Activated CD8-positive, alpha-beta T cell treated with anti-CD3 and anti-CD28 coated beads, Interleukin-2, amount 10 ng/mL, durations not matched to agents 7 days and 5 days (primary cell): ENCODE measurements around the gene STARD5. TPM values are rescaled to one million over a fixed set of nuclear protein-coding genes. Genes with fewer than 3 reads are reported as not detected.
"Not testable (repeated sequence)": the region's sequence is repeated elsewhere in the genome, so short reads cannot be mapped to it uniquely, and the experiment has no call there.

Source experiments
- ATAC-seq: fragments of 150-1000 bp; cut with Tn5 transposase; one replicate; pipeline ENCODE4 v1.10.0; 2021; ENCODE audit warnings: moderate library complexity
- CTCF ChIA-PET: fragments of 350-600 bp; sonication (Branson Sonifier 250); formaldehyde crosslinking; loops from one replicate; lab custom pipeline; 2021; ENCODE audit warnings: antibody characterized with exemption; lab: Charles Lee
- POLR2A ChIA-PET: fragments of 350-600 bp; sonication (Branson Sonifier 250); formaldehyde crosslinking; loops from one replicate; lab custom pipeline; 2021; ENCODE audit warnings: antibody characterized with exemption; lab: Charles Lee
- DNase-seq: peaks from one replicate; pipeline ENCODE4 v3.0.0-alpha.2; 2020
- H3K27ac Mint-ChIP-seq: one replicate; pipeline ENCODE4 v1.8.0; 2021; ENCODE audit warnings: mild to moderate bottlenecking, mixed read lengths
- H3K27me3 Mint-ChIP-seq: one replicate; pipeline ENCODE4 v1.8.0; 2021; ENCODE audit warnings: low read depth, mixed read lengths
- H3K36me3 Mint-ChIP-seq: one replicate; pipeline ENCODE4 v1.8.0; 2021; ENCODE audit warnings: low read depth, mixed read lengths
- H3K4me1 Mint-ChIP-seq: one replicate; pipeline ENCODE4 v1.8.0; 2021; ENCODE audit warnings: low read depth, mixed read lengths
- H3K4me3 Mint-ChIP-seq: one replicate; pipeline ENCODE4 v1.8.0; 2021; ENCODE audit warnings: mild to moderate bottlenecking, mixed read lengths
- H3K9me3 Mint-ChIP-seq: one replicate; pipeline ENCODE4 v1.8.0; 2022; ENCODE audit warnings: mixed read lengths; ENCODE audit not compliant: insufficient read depth
- total RNA-seq, 2 experiments: library from RNA; stranded (reverse); gene quantifications; one replicate each; pipeline ENCODE4 v1.2.3, GENCODE V29; 2021

The STARD5 gene
- total RNA-seq, 2 experiments from 2014 or later: 4.9 to 5.3 TPM

DNA sequence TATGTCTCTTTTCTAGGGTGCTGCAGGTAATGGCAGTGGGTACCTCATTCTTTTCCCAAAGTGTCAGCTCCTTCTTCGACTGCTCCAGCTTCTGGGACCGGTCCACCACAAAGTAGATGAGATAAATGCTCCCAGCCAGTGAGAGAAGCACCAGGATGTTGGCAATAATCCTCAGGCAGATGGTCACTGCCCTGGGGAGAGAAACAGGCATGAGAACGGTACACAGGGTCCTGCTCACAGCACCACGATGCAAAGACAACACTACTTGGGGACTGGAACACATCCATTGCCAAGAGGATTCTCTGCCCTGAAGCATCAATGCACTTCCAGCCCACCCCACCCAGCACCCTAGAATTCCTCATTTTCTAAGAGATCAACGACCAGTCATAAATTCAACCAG is 27.7 kb upstream of the STARD5 start:
- no peaks in the 10 kb centered on the region for H3K9me3 Mint-ChIP-seq
- POLR2A ChIA-PET: no interaction called here
- no peak overlapping the region for H3K4me3 Mint-ChIP-seq
- no peaks in the 10 kb centered on the region for H3K27me3 Mint-ChIP-seq
- H3K4me1 Mint-ChIP-seq: no peaks in the 10 kb centered on the region
- H3K36me3 Mint-ChIP-seq: no peaks in the 10 kb centered on the region
- CTCF ChIA-PET: no interaction called here
- DNase-seq: no peak
- ATAC-seq: no peak
- H3K27ac Mint-ChIP-seq: no peak overlapping the region

DNA sequence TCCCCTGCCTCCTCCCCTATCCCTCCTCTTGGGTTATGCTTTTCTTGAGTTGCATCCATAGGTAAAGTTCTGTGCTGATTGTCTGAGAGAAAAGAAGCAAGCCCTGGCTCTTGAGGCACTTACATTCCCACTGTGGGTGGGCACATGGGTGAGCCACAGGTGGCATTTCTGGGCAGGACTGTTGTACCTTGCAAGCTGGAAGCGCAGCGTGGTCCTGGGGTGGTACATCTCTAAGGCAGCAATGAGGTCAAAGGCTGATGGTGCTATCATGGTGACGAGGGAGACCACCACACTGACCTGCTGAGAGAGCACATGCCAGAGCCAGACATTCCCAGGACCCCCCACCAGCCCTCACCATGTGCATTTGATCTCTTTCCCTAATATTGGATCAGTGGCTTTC is 25.3 kb upstream of the STARD5 start:
- Mint-ChIP-seq H3K27ac (no peak overlapping the region), H3K4me1 (no peaks in the 10 kb centered on the region), H3K27me3 (no peaks in the 10 kb centered on the region), H3K4me3 (no peak overlapping the region), H3K9me3 (no peaks in the 10 kb centered on the region), H3K36me3 (no peaks in the 10 kb centered on the region)
- POLR2A ChIA-PET: no interaction called here
- DNase-seq: no peak
- no peak for ATAC-seq
- CTCF ChIA-PET: no interaction called here

DNA sequence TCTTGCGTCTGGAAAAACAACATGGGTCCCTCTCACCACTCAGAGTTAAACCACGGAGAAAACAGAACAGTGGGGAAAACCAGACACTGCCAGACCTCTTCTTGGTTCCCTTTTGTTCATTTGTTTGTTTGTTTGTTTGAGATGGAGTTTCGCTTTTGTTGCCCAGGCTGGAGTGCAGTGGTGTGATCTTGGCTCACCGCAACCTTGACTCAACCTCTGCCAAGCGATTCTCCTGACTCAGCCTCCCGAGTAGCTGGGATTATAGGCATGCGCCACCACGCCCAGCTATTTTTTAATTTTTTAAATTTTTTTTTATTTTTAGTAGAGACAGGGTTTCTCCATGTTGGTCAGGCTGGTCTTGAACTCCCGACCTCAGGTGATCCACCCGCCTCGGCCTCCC is 24.8 kb upstream of the STARD5 start:
- ATAC-seq, POLR2A ChIA-PET, CTCF ChIA-PET: not testable (repeated sequence)

DNA sequence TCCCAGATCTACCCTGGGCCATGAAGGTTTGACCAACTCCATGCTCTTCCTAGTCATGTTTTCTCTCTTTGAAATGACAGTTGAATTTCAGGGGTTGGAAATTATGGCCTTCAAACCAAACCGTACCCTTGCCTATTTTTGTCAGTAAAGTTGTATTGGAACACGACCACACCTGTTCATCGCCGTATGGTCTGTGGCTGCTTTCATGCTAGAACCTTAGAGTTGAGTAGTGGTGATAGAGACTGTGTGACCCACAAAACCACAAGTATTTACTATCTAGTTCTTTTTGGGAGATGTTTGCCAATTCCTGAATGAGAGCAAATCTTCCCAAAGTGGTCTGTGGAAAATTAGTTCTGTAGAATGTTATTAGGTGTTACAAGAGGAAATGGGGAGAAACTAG is 24.0 kb upstream of the STARD5 start:
- Mint-ChIP-seq H3K27me3 (no peaks in the 10 kb centered on the region), H3K4me3 (no peak overlapping the region), H3K27ac (no peak overlapping the region), H3K9me3 (no peaks in the 10 kb centered on the region), H3K4me1 (no peaks in the 10 kb centered on the region), H3K36me3 (no peaks in the 10 kb centered on the region)
- no peak for ATAC-seq
- ChIA-PET CTCF (no interaction called here), POLR2A (no interaction called here)
- DNase-seq: no peak

More for the DNA sequence above, 24.8 kb upstream of the STARD5 start:
- H3K4me3 Mint-ChIP-seq, DNase-seq, H3K4me1 Mint-ChIP-seq, H3K27ac Mint-ChIP-seq, H3K36me3 Mint-ChIP-seq, H3K27me3 Mint-ChIP-seq, H3K9me3 Mint-ChIP-seq: not testable (repeated sequence)

DNA sequence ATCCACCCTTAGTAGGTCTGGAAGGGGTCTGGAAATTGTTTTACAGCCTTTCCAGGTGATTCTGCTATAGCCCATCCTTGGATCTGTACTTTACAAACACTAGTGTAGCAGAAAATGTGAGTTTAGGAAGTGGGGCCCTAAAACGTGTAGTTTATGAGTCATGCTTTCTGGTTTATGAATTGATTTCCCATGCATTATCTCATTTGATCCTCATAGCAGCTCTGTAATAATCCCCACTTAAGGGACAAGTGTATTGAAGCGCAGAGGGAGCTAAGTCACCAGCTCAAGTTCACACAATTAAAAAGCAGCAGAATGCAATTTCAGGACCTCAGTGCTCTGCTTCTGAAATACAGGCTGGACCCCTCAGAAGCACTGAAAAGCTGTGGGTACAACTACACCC is 22.7 kb upstream of the STARD5 start:
- Mint-ChIP-seq H3K27ac (no peak overlapping the region), H3K36me3 (no peaks in the 10 kb centered on the region), H3K27me3 (peaks cover 2% of the 10 kb centered on the region), H3K4me3 (no peak overlapping the region), H3K4me1 (no peaks in the 10 kb centered on the region), H3K9me3 (no peaks in the 10 kb centered on the region)
- ATAC-seq: no peak
- CTCF ChIA-PET: no interaction called here
- POLR2A ChIA-PET: interaction anchor here (0.6 kb wide), 1 partner anchor 1876 kb away, joined by 3 read pairs; no protein-coding TSS in a partner anchor
- DNase-seq: no peak

DNA sequence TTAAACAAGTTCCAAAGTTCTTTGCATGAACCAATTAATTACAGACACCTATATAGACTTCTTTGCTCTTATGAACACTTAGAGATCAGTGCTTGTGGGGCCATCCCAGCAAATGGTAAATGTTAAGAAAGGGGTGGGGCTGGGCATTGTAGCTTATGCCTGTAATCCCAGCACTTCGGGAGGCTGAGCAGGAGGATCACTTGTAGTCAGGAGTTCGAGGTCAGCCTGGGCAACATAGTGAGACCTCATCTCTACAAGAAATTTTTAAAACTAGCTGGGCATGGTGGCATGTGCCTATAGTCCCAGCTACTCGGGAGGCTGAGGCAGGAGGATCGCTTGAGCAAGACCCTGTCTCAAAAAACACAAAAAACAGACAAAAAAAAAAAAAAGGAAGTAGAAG is 19.4 kb upstream of the STARD5 start:
- H3K27me3 Mint-ChIP-seq: peaks cover 5% of the 10 kb centered on the region
- POLR2A ChIA-PET: no interaction called here
- no peak for ATAC-seq
- no peaks in the 10 kb centered on the region for H3K9me3 Mint-ChIP-seq
- peaks cover 4% of the 10 kb centered on the region for H3K4me1 Mint-ChIP-seq
- no peaks in the 10 kb centered on the region for H3K36me3 Mint-ChIP-seq
- no peak for DNase-seq
- CTCF ChIA-PET: no interaction called here
- no peak overlapping the region for H3K4me3 Mint-ChIP-seq
- H3K27ac Mint-ChIP-seq: no peak overlapping the region

DNA sequence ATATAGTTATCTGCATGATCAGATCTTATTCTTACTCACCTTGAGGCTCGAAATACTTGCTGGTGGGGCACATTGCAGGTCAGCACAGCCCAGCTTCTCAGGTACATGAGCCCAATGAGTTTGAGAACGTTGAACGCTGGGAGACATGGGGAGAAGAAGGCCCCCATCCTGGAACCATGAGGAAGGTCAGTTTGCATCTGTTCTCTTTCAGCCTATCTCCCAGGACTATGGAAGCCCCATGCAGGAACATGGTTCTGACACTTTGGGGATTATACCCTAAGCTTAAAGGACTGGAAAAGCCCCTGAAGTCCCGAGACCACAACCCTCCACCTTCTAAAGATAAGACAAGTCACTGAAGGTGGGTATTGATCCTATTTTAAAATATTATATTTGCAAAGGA is 17.4 kb upstream of the STARD5 start:
- ChIA-PET POLR2A (no interaction called here), CTCF (interaction anchor here (1.7 kb wide), 1 partner anchor 75 kb away, joined by 8 read pairs; no protein-coding TSS in a partner anchor)
- Mint-ChIP-seq H3K9me3 (no peaks in the 10 kb centered on the region), H3K27me3 (peaks cover 5% of the 10 kb centered on the region), H3K4me3 (no peak overlapping the region), H3K36me3 (no peaks in the 10 kb centered on the region), H3K4me1 (peaks cover 11% of the 10 kb centered on the region), H3K27ac (no peak overlapping the region)
- DNase-seq (peak; percentile 13), ATAC-seq (no peak)

DNA sequence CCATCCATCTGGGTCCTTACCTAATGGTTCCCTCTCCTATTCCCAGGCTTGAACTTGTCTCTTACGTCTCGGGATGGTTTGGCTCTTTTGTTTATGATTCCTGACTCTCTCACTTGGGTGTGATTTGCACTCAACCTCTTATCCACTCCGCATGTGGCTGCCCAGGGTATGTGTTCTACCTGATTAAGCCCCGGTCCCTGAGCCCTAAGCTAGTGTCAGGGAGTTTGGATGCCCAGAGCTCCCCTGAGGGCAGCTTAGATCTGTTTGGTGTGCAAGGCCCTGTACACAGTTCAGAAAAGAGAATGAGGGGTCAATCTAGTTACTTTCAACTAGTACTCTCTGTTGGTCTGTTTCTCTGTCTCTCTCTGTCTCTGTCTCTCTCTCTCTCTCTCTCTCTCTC is 15.9 kb upstream of the STARD5 start:
- H3K4me3 Mint-ChIP-seq: no peak overlapping the region
- H3K27me3 Mint-ChIP-seq: peaks cover 5% of the 10 kb centered on the region
- POLR2A ChIA-PET: no interaction called here
- H3K9me3 Mint-ChIP-seq: no peaks in the 10 kb centered on the region
- H3K4me1 Mint-ChIP-seq: peaks cover 11% of the 10 kb centered on the region
- DNase-seq (peak; percentile 13), ATAC-seq (no peak)
- CTCF ChIA-PET: interaction anchor here (1.0 to 6.1 kb wide), 2 partner anchors 64 to 72 kb away, joined by 4 to 73 read pairs; no protein-coding TSS in a partner anchor
- no peak overlapping the region for H3K27ac Mint-ChIP-seq
- no peaks in the 10 kb centered on the region for H3K36me3 Mint-ChIP-seq

DNA sequence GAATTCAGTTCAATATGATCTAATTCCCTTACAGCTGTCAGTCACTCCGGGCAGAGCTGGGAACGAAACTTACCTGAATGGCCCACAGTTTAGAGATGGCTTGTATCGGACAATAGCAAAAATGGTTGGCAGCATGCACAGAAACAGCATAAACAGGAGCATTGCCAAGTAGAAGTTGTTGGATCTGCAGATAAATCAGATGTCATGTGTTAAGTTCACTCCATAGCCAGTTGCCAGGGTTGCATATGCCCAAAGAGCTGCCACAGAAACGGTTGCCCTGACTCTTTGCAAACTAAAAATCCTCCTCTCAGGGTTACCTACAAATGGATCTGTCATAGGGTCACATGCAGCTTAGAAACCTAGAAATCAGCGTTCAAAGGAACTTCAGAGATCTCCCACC is 15.4 kb upstream of the STARD5 start:
- CTCF ChIA-PET: interaction anchor here (1.0 to 6.1 kb wide), 2 partner anchors 64 to 72 kb away, joined by 4 to 73 read pairs; no protein-coding TSS in a partner anchor
- no peak for ATAC-seq
- no peaks in the 10 kb centered on the region for H3K9me3 Mint-ChIP-seq
- no peak overlapping the region for H3K27ac Mint-ChIP-seq
- peak; percentile 9 for DNase-seq
- H3K4me1 Mint-ChIP-seq: peaks cover 11% of the 10 kb centered on the region
- H3K27me3 Mint-ChIP-seq: peaks cover 5% of the 10 kb centered on the region
- POLR2A ChIA-PET: interaction anchor here (0.6 kb wide), 1 partner anchor 292 kb away, joined by 3 read pairs; no protein-coding TSS in a partner anchor
- H3K4me3 Mint-ChIP-seq: no peak overlapping the region
- no peaks in the 10 kb centered on the region for H3K36me3 Mint-ChIP-seq

DNA sequence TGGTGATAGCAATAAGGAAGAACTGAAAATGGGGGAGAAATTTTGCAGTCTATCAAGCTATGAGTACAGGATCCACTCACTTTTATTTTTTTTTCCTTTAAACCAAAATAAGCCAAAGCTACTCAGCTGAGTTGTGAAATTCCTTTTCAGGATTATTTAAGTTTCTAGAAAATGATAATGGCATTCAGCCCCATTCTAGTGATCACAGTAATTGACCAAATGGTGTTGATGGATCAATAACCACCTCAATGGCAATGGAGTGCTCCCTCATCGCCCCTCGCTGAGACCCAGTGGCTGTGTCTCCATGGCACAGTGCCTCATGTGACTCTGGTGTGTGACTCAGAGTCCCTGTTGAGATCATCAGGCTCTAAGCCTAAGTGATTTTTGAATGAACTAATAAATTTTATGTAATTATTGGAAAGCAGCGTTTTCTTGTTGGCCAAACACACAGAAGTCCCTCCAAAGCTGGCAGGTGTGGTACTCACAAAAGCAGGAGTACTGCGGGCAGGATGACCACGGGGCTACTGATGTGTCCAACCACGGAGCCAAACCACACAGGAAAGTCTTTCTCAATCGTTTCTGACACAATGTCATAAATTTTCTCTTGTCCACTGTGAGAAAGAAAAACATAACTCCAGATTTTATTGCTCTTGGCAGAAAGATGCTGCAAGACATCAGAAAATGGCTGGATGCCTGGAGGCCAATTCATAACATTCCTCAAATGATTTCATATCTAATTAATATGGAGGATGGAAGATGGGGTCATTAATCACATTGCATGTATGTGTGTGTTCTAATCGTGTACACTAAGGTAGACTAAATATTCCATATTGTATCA is 14.4 kb upstream of the STARD5 start:
- Mint-ChIP-seq H3K9me3 (no peaks in the 10 kb centered on the region), H3K4me3 (no peak overlapping the region), H3K4me1 (peaks cover 11% of the 10 kb centered on the region), H3K36me3 (no peaks in the 10 kb centered on the region), H3K27ac (no peak overlapping the region), H3K27me3 (peaks cover 5% of the 10 kb centered on the region)
- ChIA-PET CTCF (interaction anchor here (0.9 to 6.1 kb wide), 4 partner anchors 12 to 71 kb away, joined by 3 to 73 read pairs (median 24); no protein-coding TSS in a partner anchor), POLR2A (no interaction called here)
- ATAC-seq: no peak
- DNase-seq: peak; percentile 10

DNA sequence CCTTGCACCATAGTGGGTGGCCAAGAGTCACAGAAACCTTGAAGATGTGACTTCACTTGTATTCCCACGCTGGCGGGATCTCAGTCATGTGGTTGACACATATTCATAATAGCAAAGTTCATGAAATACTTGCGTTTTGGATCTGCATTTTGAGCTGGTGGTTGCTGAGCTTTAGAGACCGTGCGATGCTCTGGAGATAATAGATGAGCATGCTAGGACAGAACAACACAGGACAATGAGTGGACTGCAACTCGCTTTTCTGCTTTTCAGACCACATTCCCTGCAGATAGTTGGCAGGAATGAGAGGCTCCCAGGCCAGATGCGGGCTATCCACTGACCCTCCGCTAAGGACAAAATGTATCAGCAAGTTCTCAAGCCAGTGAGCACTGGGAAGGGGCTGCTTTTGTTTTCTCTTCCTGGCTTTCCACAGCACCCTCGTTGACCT is 13.8 kb upstream of the STARD5 start:
- peaks cover 5% of the 10 kb centered on the region for H3K27me3 Mint-ChIP-seq
- no peaks in the 10 kb centered on the region for H3K36me3 Mint-ChIP-seq
- no peak for ATAC-seq
- no peak overlapping the region for H3K4me3 Mint-ChIP-seq
- H3K9me3 Mint-ChIP-seq: no peaks in the 10 kb centered on the region
- POLR2A ChIA-PET: no interaction called here
- peak; percentile 9 for DNase-seq
- no peak overlapping the region for H3K27ac Mint-ChIP-seq
- H3K4me1 Mint-ChIP-seq: peaks cover 14% of the 10 kb centered on the region
- CTCF ChIA-PET: interaction anchor here (0.9 to 6.1 kb wide), 5 partner anchors 11 to 230 kb away, joined by 3 to 73 read pairs (median 9); no protein-coding TSS in a partner anchor

DNA sequence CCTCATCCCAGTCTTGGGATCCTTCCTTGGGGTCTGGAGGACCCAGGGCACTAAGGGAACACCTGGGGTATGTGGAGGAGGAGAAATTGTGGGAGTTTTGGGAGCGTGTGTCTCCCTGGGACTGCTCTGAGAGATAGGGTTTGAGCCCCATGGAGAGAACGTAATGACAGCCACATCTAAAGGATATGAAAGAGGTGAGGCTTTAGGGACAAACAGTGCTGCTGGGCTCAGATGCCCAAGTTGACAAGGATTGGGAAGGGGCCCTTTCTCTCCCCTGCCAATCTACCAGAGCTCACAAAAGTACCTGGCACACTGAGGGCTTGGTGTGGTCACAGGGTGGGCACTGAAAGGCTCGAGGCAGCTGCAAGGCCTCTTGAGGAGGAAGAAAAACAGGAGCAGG is 13.3 kb upstream of the STARD5 start:
- Mint-ChIP-seq H3K4me3 (no peak overlapping the region), H3K36me3 (no peaks in the 10 kb centered on the region), H3K27ac (no peak overlapping the region), H3K27me3 (peaks cover 3% of the 10 kb centered on the region), H3K9me3 (no peaks in the 10 kb centered on the region), H3K4me1 (peaks cover 14% of the 10 kb centered on the region)
- DNase-seq (no peak), ATAC-seq (no peak)
- ChIA-PET POLR2A (no interaction called here), CTCF (interaction anchor here (0.6 to 6.1 kb wide), 8 partner anchors 10 to 229 kb away, joined by 3 to 73 read pairs (median 4); partner anchors contain the start of gene STARD5)
